Smooth muscle cell (in vitro differentiated cells): Measurements from ENCODE around the gene SNCAIP. TPM values are rescaled to one million over a fixed set of nuclear protein-coding genes. Genes with fewer than 3 reads are reported as not detected.

ENCODE experiments used
- DNase-seq: peaks from one replicate; lab custom pipeline; 2025; ENCODE audit not compliant: unreplicated experiment; lab: John Stamatoyannopoulos, UW
- H2AFZ ChIP-seq: fragments of 200-600 bp; sonication (generic); 2 replicates; pipeline ENCODE4 v1.6.0; 2016; ENCODE audit warnings: antibody characterized with exemption, low read depth, mild to moderate bottlenecking
- H3F3A ChIP-seq: fragments of 200-600 bp; sonication (generic); 2 replicates; pipeline ENCODE4 v1.6.0; 2017; ENCODE audit warnings: antibody characterized with exemption, low read depth
- H3K27ac ChIP-seq: fragments of 200-600 bp; sonication (generic); 2 replicates; pipeline ENCODE4 v1.5.1; 2016; ENCODE audit warnings: low read depth, mild to moderate bottlenecking
- H3K27me3 ChIP-seq: fragments of 200-600 bp; sonication (generic); 2 replicates; pipeline ENCODE4 v1.6.1; 2016; ENCODE audit warnings: low read depth, mild to moderate bottlenecking
- H3K36me3 ChIP-seq: fragments of 200-600 bp; sonication (generic); 2 replicates; pipeline ENCODE4 v1.5.1; 2016; ENCODE audit warnings: low read depth
- H3K4me1 ChIP-seq: fragments of 200-600 bp; sonication (generic); 2 replicates; pipeline ENCODE4 v1.5.1; 2016; ENCODE audit warnings: low read depth
- H3K4me2 ChIP-seq: fragments of 200-600 bp; sonication (generic); 2 replicates; pipeline ENCODE4 v1.6.0; 2016; ENCODE audit warnings: mild to moderate bottlenecking
- H3K4me3 ChIP-seq: fragments of 200-600 bp; sonication (generic); 2 replicates; pipeline ENCODE4 v1.5.1; 2016; ENCODE audit warnings: mild to moderate bottlenecking
- H3K79me2 ChIP-seq: fragments of 200-600 bp; sonication (generic); 2 replicates; pipeline ENCODE4 v1.6.0; 2016; ENCODE audit warnings: low read depth, mild to moderate bottlenecking
- H3K9ac ChIP-seq: fragments of 200-600 bp; sonication (generic); 2 replicates; pipeline ENCODE4 v1.6.0; 2016; ENCODE audit warnings: low read depth
- H3K9me3 ChIP-seq: fragments of 200-600 bp; sonication (generic); replicated peaks from 2 replicates; pipeline ENCODE4 v1.5.1; 2016; ENCODE audit warnings: low read depth
- H4K20me1 ChIP-seq: fragments of 200-600 bp; sonication (generic); 2 replicates; pipeline ENCODE4 v1.6.0; 2016; ENCODE audit warnings: low read depth
- CTCF ChIP-seq: fragments of 200-600 bp; sonication (generic); IDR thresholded peaks from 2 replicates; pipeline ENCODE4 v1.5.1; 2017; ENCODE audit warnings: borderline replicate concordance, mild to moderate bottlenecking, antibody characterized with exemption; ENCODE audit not compliant: insufficient read depth, poor library complexity, severe bottlenecking
- WGBS: methylation state at CpG from one replicate; pipeline ENCODE4 v1.1.7; 2016; ENCODE audit warnings: low lambda C conversion rate; 5-methylcytosine and 5-hydroxymethylcytosine counted together
- polyA plus RNA-seq: library from polyadenylated mRNA; unstranded; fragments of >200 nt; fragmentation: Nextera tagmentation; extraction: Ambion mirVana; gene quantifications from 2 replicates; pipeline ENCODE4 v1.2.1, GENCODE V29; 2016
- total RNA-seq: library from RNA; depleted of rRNA; stranded (reverse); fragments of >200 nt; gene quantifications from 2 replicates; pipeline ENCODE4 v1.2.3, GENCODE V29; 2014

SNCAIP gene
- total and polyA plus RNA-seq, 2 experiments from 2014 or later: 7.2 to 8.0 TPM

DNA sequence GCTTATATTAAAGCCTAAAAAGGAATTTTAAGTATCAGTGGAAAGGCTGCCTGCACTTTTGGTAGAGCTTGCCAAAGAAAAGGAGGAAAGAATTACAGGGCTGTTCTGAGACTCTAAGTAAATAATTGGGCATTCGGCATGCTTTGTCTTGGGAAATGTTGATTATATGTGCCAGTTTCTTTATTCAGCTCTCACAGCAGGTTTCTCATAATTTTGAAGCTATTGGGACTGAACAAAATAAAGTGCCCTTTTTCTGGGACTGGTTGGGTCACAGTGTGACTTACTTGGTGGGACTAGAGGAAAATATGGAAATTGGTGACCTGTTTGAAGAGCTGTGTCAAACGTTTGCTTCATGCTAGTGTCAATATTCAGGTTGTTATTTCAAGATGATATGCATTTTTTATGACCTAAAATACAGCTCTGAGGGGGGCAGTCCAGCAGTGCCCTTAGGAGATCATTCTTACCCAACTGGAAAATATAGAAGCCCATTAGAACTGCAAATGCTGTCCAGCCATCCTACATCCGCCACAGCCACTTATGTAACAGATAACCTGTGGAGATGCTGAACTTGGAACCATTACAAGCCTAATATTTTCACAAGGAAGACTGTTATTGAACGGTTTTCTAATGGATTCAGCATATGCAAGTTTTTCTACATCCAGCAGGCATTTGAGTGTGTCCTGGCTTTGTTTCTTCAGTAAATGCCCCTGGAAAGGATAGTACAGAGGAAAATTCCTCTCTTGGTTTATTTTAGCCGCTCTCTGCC lies 122.4 kb downstream of the SNCAIP start:
- no peak for TF ChIP-seq CTCF
- no peaks in the 10 kb centered on the region for H3K36me3 ChIP-seq
- no peak overlapping the region for H3K27ac ChIP-seq
- H3K27me3 ChIP-seq: no peaks in the 10 kb centered on the region
- 94% methylated on average over 5 of the region's 5 CpGs for whole genome bisulfite sequencing
- no peak overlapping the region for H3K9ac ChIP-seq
- no peaks in the 10 kb centered on the region for H3K9me3 ChIP-seq
- no peaks in the 10 kb centered on the region for H3K79me2 ChIP-seq
- H3K4me3 ChIP-seq: no peak overlapping the region
- H2AFZ ChIP-seq: no peak overlapping the region
- DNase-seq: no peak
- no peaks in the 10 kb centered on the region for H4K20me1 ChIP-seq
- H3K4me1 ChIP-seq: peaks cover 1% of the 10 kb centered on the region
- no peaks in the 10 kb centered on the region for H3F3A ChIP-seq
- no peak overlapping the region for H3K4me2 ChIP-seq

DNA sequence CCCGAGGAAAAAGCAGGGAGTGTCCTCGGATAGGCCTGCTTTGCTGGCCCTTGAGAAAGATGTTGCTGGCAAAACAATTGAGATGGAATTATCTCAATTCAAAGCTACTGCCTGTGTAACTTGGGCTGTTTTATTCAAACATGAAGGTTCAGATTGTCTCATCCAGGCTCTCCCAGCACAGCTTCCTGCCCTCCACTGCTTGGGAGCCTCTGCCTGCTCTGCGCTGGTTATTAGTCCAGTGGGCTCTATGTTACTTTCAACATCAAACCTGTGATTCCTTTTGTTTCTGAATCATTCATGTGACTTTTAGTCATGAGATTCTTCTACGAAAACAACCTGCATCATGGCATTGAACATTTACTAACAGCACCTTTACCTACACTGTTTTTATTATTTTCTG lies 123.2 kb downstream of the SNCAIP start:
- no peaks in the 10 kb centered on the region for H3K79me2 ChIP-seq
- no peaks in the 10 kb centered on the region for H3F3A ChIP-seq
- WGBS: 93% methylated on average over 4 of the region's 4 CpGs
- H2AFZ ChIP-seq: no peak overlapping the region
- no peaks in the 10 kb centered on the region for H3K36me3 ChIP-seq
- no peaks in the 10 kb centered on the region for H3K9me3 ChIP-seq
- H4K20me1 ChIP-seq: no peaks in the 10 kb centered on the region
- H3K4me1 ChIP-seq: no peaks in the 10 kb centered on the region
- H3K4me3 ChIP-seq: no peak overlapping the region
- no peak overlapping the region for H3K9ac ChIP-seq
- H3K4me2 ChIP-seq: no peak overlapping the region
- H3K27ac ChIP-seq: no peak overlapping the region
- DNase-seq: no peak
- TF ChIP-seq CTCF: no peak
- no peaks in the 10 kb centered on the region for H3K27me3 ChIP-seq

DNA sequence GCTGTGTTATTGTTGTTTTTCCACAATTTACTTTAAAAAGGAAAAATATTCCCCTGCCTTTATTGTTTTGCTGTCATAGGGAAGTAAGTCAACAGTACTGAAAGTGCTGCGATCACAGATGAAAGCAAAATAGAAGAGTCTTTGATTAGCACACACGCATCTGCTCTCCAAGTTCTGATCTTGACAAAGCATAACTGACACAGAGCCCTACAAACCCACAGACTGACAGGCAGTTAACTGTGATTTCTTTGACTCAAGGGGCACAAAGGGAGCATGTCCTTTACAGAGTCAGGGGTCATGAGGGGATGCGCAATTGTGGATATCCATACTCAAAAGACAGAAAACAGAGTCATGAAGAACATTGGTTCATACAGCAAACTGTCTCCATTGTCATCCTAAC lies 123.7 kb downstream of the SNCAIP start:
- Histone ChIP-seq H2AFZ (no peak overlapping the region), H3K27me3 (no peaks in the 10 kb centered on the region), H3K36me3 (no peaks in the 10 kb centered on the region), H3F3A (no peaks in the 10 kb centered on the region), H3K27ac (no peak overlapping the region), H3K79me2 (no peaks in the 10 kb centered on the region), H3K9ac (no peak overlapping the region), H3K4me1 (no peaks in the 10 kb centered on the region), H3K9me3 (no peaks in the 10 kb centered on the region), H3K4me3 (no peak overlapping the region), H4K20me1 (no peaks in the 10 kb centered on the region), H3K4me2 (no peak overlapping the region)
- WGBS: 96% methylated on average over 3 of the region's 3 CpGs
- no peak for DNase-seq
- TF ChIP-seq CTCF: no peak

DNA sequence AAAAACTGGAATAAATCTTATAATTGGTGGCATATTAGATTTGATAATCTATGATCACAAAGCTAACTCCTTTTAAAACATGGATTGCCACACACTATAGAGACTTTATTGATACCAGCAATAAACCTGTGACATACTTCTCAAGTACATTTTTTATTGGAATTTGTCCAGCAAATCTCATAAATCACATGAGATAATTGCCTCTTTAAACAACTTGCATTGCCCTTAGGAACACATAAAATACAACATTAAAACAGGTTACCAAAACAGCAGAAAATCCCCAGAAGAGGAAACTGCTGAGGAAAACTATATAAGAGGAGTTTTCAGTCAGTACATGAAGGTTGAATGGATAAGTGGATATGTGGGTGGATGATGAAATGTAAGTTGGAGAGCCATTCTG lies 124.6 kb downstream of the SNCAIP start:
- TF ChIP-seq CTCF: no peak
- H3K79me2 ChIP-seq: no peaks in the 10 kb centered on the region
- no peaks in the 10 kb centered on the region for H3K4me1 ChIP-seq
- no peak overlapping the region for H3K4me2 ChIP-seq
- no peak overlapping the region for H3K4me3 ChIP-seq
- no peaks in the 10 kb centered on the region for H3K27me3 ChIP-seq
- no peaks in the 10 kb centered on the region for H3K9me3 ChIP-seq
- no peak overlapping the region for H3K9ac ChIP-seq
- H2AFZ ChIP-seq: no peak overlapping the region
- no peak overlapping the region for H3K27ac ChIP-seq
- no peaks in the 10 kb centered on the region for H3F3A ChIP-seq
- no peaks in the 10 kb centered on the region for H4K20me1 ChIP-seq
- no peak for DNase-seq
- H3K36me3 ChIP-seq: no peaks in the 10 kb centered on the region
